PC-3 (cell line): ENCODE measurements around the gene POLE4. TPM values are rescaled to one million over a fixed set of nuclear protein-coding genes. Genes with fewer than 3 reads are reported as not detected.

ENCODE experiments used
- ATAC-seq: fragments of 200-7000 bp; cut with Tn5 transposase; 2 replicates; pipeline ENCODE4 v1.9.1; 2020; ENCODE audit warnings: mild to moderate bottlenecking, moderate library complexity
- BruUV-seq: library from RNA; stranded (reverse); fragments of 400-500 nt; replicated peaks from 2 replicates; lab custom pipeline; 2021; lab: Mats Ljungman, UMichigan
- CTCF ChIA-PET: fragments of 300-600 bp; sonication (Branson Sonifier 250); formaldehyde crosslinking; loops from one replicate; lab custom pipeline; 2022; ENCODE audit warnings: antibody characterized with exemption; lab: Charles Lee
- POLR2A ChIA-PET: fragments of 300-600 bp; sonication (Branson Sonifier 250); formaldehyde crosslinking; loops from one replicate; lab custom pipeline; 2022; ENCODE audit warnings: antibody characterized with exemption; ENCODE audit not compliant: unreplicated experiment; lab: Charles Lee
- DNase-seq: peaks from one replicate; pipeline ENCODE4 v3.0.0-alpha.2; 2015
- H2AFZ ChIP-seq: fragments of 300-600 bp; sonication (generic); 2 replicates; pipeline ENCODE4 v1.6.0; 2016; ENCODE audit warnings: antibody characterized with exemption, low read length
- H3F3A ChIP-seq: fragments of 300-600 bp; sonication (generic); one replicate; pipeline ENCODE4 v1.6.0; 2017; ENCODE audit warnings: antibody characterized with exemption, low read length, control low read depth, mild to moderate bottlenecking; ENCODE audit not compliant: unreplicated experiment
- H3K27ac ChIP-seq: fragments of 300-600 bp; sonication (generic); 2 replicates; pipeline ENCODE4 v1.5.1; 2016; ENCODE audit warnings: mild to moderate bottlenecking, low read length
- H3K27me3 ChIP-seq: fragments of 300-600 bp; sonication (generic); 2 replicates; pipeline ENCODE4 v1.6.1; 2016; ENCODE audit warnings: low read length, mixed read lengths
- H3K36me3 ChIP-seq: fragments of 300-600 bp; sonication (generic); 2 replicates; pipeline ENCODE4 v1.6.1; 2016; ENCODE audit warnings: low read depth, mixed run types, low read length, mixed read lengths
- H3K4me1 ChIP-seq: fragments of 300-600 bp; sonication (generic); 2 replicates; pipeline ENCODE4 v1.5.1; 2016; ENCODE audit warnings: low read length; ENCODE audit not compliant: insufficient read depth
- H3K4me2 ChIP-seq: fragments of 300-600 bp; sonication (generic); 2 replicates; pipeline ENCODE4 v1.6.0; 2016; ENCODE audit warnings: low read length
- H3K4me3 ChIP-seq: fragments of 300-600 bp; sonication (generic); 2 replicates; pipeline ENCODE4 v1.5.1; 2016; ENCODE audit warnings: mild to moderate bottlenecking, low read length, mixed read lengths
- H3K79me2 ChIP-seq: fragments of 300-600 bp; sonication (generic); 2 replicates; pipeline ENCODE4 v1.6.1; 2017; ENCODE audit warnings: low read length, mixed read lengths
- H3K9ac ChIP-seq: fragments of 300-600 bp; sonication (generic); 2 replicates; pipeline ENCODE4 v1.6.0; 2016; ENCODE audit warnings: mild to moderate bottlenecking, low read length
- H3K9me2 ChIP-seq: fragments of 300-600 bp; sonication (generic); replicated peaks from 2 replicates; pipeline ENCODE4 v1.6.1; 2016; ENCODE audit warnings: mixed run types, low read length, mixed read lengths
- H3K9me3 ChIP-seq: fragments of 300-600 bp; sonication (generic); 2 replicates; pipeline ENCODE4 v1.6.1; 2016; ENCODE audit warnings: low read length, mixed read lengths
- H4K20me1 ChIP-seq: fragments of 300-600 bp; sonication (generic); 2 replicates; pipeline ENCODE4 v1.6.1; 2016; ENCODE audit warnings: low read length, mixed read lengths
- EZH2 ChIP-seq: fragments of 300-600 bp; sonication (generic); IDR thresholded peaks from one replicate; pipeline ENCODE4 v1.6.1; 2017; ENCODE audit warnings: antibody characterized with exemption, mild to moderate bottlenecking, low read length; ENCODE audit not compliant: unreplicated experiment
- EZH2phosphoT487 ChIP-seq: fragments of 300-600 bp; sonication (generic); IDR thresholded peaks from 2 replicates; pipeline ENCODE4 v1.6.1; 2018; ENCODE audit warnings: mild to moderate bottlenecking, antibody characterized with exemption, low read length, borderline replicate concordance
- intact Hi-C: fragments of 100-400 bp; cut with micrococcal nuclease; formaldehyde crosslinking; loops from 2 replicates; pipeline ENCODE4 v1.9.0; 2023
- total RNA-seq: library from RNA; depleted of rRNA; stranded (reverse); fragments of >200 nt; gene quantifications from 2 replicates; pipeline ENCODE4 v1.2.3, GENCODE V29; 2014
- TF ChIP-seq, protein P1 (sequence below): fragments of 300-600 bp; sonication (generic); conservative IDR thresholded peaks from 2 replicates; pipeline ENCODE4 v1.5.1; 2017; ENCODE audit warnings: antibody characterized with exemption, low read depth, mild to moderate bottlenecking, low read length

POLE4 gene
- total RNA-seq, 1 experiment from 2014 or later = 121 TPM

DNA sequence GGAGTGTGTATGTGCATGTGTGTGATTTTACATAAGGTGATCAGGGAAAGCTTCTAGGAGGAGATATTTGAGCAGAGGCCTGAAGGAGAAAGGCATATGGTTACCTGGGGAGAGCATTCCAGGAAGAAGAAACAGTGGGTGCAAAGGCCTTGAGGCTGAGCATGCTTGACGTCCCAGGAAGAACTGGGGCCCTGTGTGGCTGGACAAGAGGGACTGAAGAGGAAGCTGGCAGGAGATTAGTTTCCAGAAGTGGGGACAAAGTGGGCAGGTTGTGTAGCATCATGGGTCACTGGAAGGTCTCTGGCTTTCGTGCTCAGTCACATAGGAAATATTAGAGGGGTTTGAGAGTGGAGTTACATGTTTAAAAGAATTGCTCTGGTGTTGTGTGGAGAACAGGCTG is 42.0 kb upstream of the POLE4 start:
- H3K4me1 ChIP-seq = peaks cover 40% of the 10 kb centered on the region
- no peaks in the 10 kb centered on the region for H3F3A ChIP-seq
- ATAC-seq (no peak), DNase-seq (no peak)
- no peak overlapping the region for H3K9ac ChIP-seq
- TF ChIP-seq, protein P1, sequence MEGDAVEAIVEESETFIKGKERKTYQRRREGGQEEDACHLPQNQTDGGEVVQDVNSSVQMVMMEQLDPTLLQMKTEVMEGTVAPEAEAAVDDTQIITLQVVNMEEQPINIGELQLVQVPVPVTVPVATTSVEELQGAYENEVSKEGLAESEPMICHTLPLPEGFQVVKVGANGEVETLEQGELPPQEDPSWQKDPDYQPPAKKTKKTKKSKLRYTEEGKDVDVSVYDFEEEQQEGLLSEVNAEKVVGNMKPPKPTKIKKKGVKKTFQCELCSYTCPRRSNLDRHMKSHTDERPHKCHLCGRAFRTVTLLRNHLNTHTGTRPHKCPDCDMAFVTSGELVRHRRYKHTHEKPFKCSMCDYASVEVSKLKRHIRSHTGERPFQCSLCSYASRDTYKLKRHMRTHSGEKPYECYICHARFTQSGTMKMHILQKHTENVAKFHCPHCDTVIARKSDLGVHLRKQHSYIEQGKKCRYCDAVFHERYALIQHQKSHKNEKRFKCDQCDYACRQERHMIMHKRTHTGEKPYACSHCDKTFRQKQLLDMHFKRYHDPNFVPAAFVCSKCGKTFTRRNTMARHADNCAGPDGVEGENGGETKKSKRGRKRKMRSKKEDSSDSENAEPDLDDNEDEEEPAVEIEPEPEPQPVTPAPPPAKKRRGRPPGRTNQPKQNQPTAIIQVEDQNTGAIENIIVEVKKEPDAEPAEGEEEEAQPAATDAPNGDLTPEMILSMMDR = no peak
- TF ChIP-seq EZH2 (no peak), EZH2phosphoT487 (no peak)
- no peak overlapping the region for H3K4me2 ChIP-seq
- H3K79me2 ChIP-seq = no peaks in the 10 kb centered on the region
- no peaks in the 10 kb centered on the region for H3K27me3 ChIP-seq
- ChIA-PET POLR2A (no interaction called here), CTCF (no interaction called here)
- H3K9me3 ChIP-seq = no peaks in the 10 kb centered on the region
- no peaks in the 10 kb centered on the region for H4K20me1 ChIP-seq
- H3K27ac ChIP-seq = no peak overlapping the region
- no peak overlapping the region for H2AFZ ChIP-seq
- no peaks in the 10 kb centered on the region for H3K9me2 ChIP-seq
- no peak overlapping the region for H3K4me3 ChIP-seq
- no peaks in the 10 kb centered on the region for H3K36me3 ChIP-seq
- intact Hi-C loops = loop anchor here (5.0 kb wide), 3 partner anchors 136 to 486 kb away; no protein-coding TSS in a partner anchor
- no TSS peak for BruUV-seq

DNA sequence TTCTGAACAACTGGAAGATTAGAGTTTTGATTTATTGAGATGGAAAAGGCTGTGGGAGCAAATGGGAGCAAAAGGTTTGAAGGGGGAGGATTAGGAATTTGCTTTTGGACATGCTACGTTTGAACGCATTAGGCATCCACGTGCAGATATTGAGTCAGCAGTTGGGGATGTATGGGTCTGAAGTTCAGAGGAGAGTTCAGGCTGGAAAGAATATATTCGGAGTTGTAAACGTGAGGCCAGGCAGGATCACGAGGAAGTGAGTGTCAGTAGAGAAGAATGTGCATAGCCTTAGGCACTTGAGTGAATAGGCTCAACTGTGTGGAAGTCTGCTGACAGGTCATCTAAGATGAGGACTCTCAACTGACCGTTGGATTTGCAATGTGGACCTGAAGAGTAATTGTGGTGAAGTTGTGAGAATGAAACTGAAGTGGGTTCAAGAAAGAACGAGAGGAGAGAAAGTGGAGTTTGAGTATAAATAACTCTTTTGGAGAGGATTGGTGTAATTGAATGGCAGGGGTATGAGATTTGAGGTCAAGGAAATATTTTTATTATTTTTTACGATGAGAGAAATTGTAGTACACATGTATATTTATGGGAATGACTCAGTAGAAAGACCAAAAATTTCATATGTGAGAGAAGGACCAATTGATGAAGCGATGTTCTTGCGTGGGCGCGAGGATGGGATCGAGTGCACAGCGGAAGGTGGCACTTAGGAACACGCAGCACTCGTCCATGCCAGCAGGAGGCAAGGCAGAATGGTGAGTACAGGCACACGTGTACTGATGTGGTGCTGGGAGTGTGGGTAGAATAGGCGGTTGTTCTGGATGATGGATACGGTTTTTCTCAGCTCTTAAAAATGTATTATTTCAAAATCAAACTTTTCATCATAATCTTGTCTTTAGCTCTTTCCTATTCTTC is 40.5 kb upstream of the POLE4 start:
- Histone ChIP-seq H3K4me2 (peak overlapping the region; percentile 45), H3K27ac (peak overlapping the region; percentile 68), H2AFZ (peak overlapping the region; percentile 13), H3K9me2 (no peaks in the 10 kb centered on the region), H3K4me1 (peaks cover 40% of the 10 kb centered on the region), H3K27me3 (no peaks in the 10 kb centered on the region), H4K20me1 (no peaks in the 10 kb centered on the region), H3K79me2 (no peaks in the 10 kb centered on the region), H3F3A (no peaks in the 10 kb centered on the region), H3K36me3 (no peaks in the 10 kb centered on the region), H3K9ac (no peak overlapping the region), H3K4me3 (peak overlapping the region; percentile 3; the same call in 1 of the 2 replicates), H3K9me3 (no peaks in the 10 kb centered on the region)
- POLR2A ChIA-PET = no interaction called here
- peak; percentile 94 for DNase-seq
- intact Hi-C loops = loop anchor here (1.0 to 5.0 kb wide), 4 partner anchors 25 to 484 kb away; no protein-coding TSS in a partner anchor
- TF ChIP-seq, protein P1 = no peak; the same call in 1 of the 2 replicates
- no peak for TF ChIP-seq EZH2phosphoT487
- no peak for TF ChIP-seq EZH2
- CTCF ChIA-PET = no interaction called here
- ATAC-seq = peak; percentile 87
- BruUV-seq = TSS peak; percentile 63
